Parathyroid adenoma (tissue), 2 donors: ENCODE data around the gene KIF1A.

ENCODE experiments used
- H2AFZ ChIP-seq: fragments of 300-600 bp; sonication (generic); one replicate; pipeline ENCODE4 v1.7.0; 2017; ENCODE audit warnings: antibody characterized with exemption, mild to moderate bottlenecking
- H3K27ac ChIP-seq: fragments of 300-600 bp; sonication (generic); one replicate; pipeline ENCODE4 v1.7.0; 2017
- H3K27me3 ChIP-seq: fragments of 300-600 bp; sonication (generic); one replicate; pipeline ENCODE4 v1.7.0; 2017; ENCODE audit warnings: low read length; ENCODE audit not compliant: control insufficient read depth, insufficient read depth
- H3K36me3 ChIP-seq: fragments of 300-600 bp; sonication (generic); one replicate; pipeline ENCODE4 v1.7.0; 2017; ENCODE audit warnings: low read length; ENCODE audit not compliant: control insufficient read depth, insufficient read depth
- H3K4me1 ChIP-seq: fragments of 300-600 bp; sonication (generic); one replicate; pipeline ENCODE4 v1.7.0; 2017; ENCODE audit warnings: control low read depth
- H3K4me2 ChIP-seq: fragments of 300-600 bp; sonication (generic); one replicate; pipeline ENCODE4 v1.7.0; 2017; ENCODE audit warnings: low read length
- H3K4me3 ChIP-seq: fragments of 300-600 bp; sonication (generic); one replicate; pipeline ENCODE4 v1.7.0; 2017; ENCODE audit warnings: low read depth, low read length
- H3K79me2 ChIP-seq: fragments of 300-600 bp; sonication (generic); one replicate; pipeline ENCODE4 v1.7.0; 2017; ENCODE audit warnings: control low read depth
- H3K9ac ChIP-seq: fragments of 300-600 bp; sonication (generic); one replicate; pipeline ENCODE4 v1.7.0; 2017; ENCODE audit warnings: mild to moderate bottlenecking
- H3K9me3 ChIP-seq: fragments of 300-600 bp; sonication (generic); one replicate; pipeline ENCODE4 v1.7.0; 2017; ENCODE audit warnings: low read length; ENCODE audit not compliant: control insufficient read depth
- TF ChIP-seq, protein P1 (sequence below): fragments of 300-600 bp; sonication (generic); IDR thresholded peaks from one replicate; pipeline ENCODE4 v1.7.0; 2017; ENCODE audit warnings: antibody characterized with exemption, mild to moderate bottlenecking
- donor health status: primary hyperparathyroidism.

Gene KIF1A

GRCh38 chr2:240820607-240821428 lies 799 bp upstream of the KIF1A start:
- Histone ChIP-seq H3K4me2 (no peak overlapping the region), H3K9me3 (no peaks in the 10 kb centered on the region), H3K4me3 (no peak overlapping the region), H3K4me1 (no peaks in the 10 kb centered on the region), H3K9ac (no peak overlapping the region), H3K36me3 (no peaks in the 10 kb centered on the region), H2AFZ (no peak overlapping the region), H3K27me3 (no peaks in the 10 kb centered on the region), H3K27ac (no peak overlapping the region), H3K79me2 (no peaks in the 10 kb centered on the region)
- TF ChIP-seq, protein P1, sequence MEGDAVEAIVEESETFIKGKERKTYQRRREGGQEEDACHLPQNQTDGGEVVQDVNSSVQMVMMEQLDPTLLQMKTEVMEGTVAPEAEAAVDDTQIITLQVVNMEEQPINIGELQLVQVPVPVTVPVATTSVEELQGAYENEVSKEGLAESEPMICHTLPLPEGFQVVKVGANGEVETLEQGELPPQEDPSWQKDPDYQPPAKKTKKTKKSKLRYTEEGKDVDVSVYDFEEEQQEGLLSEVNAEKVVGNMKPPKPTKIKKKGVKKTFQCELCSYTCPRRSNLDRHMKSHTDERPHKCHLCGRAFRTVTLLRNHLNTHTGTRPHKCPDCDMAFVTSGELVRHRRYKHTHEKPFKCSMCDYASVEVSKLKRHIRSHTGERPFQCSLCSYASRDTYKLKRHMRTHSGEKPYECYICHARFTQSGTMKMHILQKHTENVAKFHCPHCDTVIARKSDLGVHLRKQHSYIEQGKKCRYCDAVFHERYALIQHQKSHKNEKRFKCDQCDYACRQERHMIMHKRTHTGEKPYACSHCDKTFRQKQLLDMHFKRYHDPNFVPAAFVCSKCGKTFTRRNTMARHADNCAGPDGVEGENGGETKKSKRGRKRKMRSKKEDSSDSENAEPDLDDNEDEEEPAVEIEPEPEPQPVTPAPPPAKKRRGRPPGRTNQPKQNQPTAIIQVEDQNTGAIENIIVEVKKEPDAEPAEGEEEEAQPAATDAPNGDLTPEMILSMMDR = no peak

GRCh38 chr2:240819126-240819857 lies 727 bp downstream of the KIF1A start:
- Histone ChIP-seq H3K36me3 (no peaks in the 10 kb centered on the region), H3K27ac (no peak overlapping the region), H3K27me3 (no peaks in the 10 kb centered on the region), H3K9me3 (no peaks in the 10 kb centered on the region), H3K4me3 (no peak overlapping the region), H3K9ac (no peak overlapping the region), H3K4me2 (peak overlapping the region; percentile 62), H3K79me2 (no peaks in the 10 kb centered on the region), H2AFZ (peak overlapping the region; percentile 28), H3K4me1 (no peaks in the 10 kb centered on the region)
- TF ChIP-seq, protein P1 = no peak

DNA sequence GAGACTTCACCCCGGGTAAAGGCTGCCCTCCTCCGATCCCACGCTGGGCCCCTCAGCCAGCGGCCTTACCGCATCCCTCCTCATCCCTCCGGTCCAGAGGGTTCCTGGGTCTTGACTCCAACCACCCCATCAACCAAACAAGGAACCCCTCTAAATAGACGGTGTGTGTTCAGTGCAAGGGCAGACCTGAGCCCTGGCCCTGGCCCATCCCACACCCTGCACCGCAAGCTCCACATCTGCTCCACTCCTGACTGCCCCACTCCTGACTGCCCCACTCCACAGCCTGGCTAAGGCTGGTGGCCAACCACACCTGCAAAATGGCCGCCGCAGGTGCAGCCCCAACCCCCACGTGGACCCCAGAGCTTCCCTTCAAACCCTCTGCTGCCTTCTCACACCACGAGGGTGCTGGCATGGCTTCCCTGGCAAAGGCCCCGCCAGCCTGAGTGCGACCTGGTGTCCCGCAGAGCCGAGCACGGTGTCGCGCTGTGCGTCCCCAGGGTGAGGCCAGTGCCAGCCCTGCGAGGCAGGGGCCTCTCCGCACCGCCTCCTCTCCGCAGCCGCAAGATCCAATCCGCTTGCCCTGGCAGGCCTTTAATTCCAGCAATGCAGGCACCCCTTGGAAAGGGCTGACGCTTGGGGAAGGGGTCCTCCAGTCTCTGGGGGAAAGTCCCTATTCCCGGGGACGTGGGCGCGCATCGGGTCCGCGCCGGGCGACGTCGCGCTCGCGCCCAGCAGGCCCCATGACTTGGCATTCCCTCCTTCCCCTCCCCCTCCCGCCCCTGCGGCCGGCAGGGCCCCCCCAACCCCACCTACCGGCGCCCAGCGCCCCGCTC lies 1.5 kb downstream of the KIF1A start:
- Histone ChIP-seq H3K4me1 (no peaks in the 10 kb centered on the region), H3K27ac (no peak overlapping the region), H2AFZ (no peak overlapping the region), H3K4me3 (no peak overlapping the region), H3K79me2 (no peaks in the 10 kb centered on the region), H3K27me3 (no peaks in the 10 kb centered on the region), H3K36me3 (no peaks in the 10 kb centered on the region), H3K9ac (no peak overlapping the region), H3K9me3 (no peaks in the 10 kb centered on the region), H3K4me2 (no peak overlapping the region)
- TF ChIP-seq, protein P1 = no peak

GRCh38 chr2:240817496-240818292 lies 2.3 kb downstream of the KIF1A start:
- Histone ChIP-seq H3K27ac (no peak overlapping the region), H3K4me3 (no peak overlapping the region)
- TF ChIP-seq, protein P1 = no peak

More at GRCh38 chr2:240817496-240818292, 2.3 kb downstream of the KIF1A start:
- H3K9me3 ChIP-seq = no peaks in the 10 kb centered on the region
- H3K4me1 ChIP-seq = no peaks in the 10 kb centered on the region
- no peaks in the 10 kb centered on the region for H3K36me3 ChIP-seq
- no peak overlapping the region for H2AFZ ChIP-seq
- H3K4me2 ChIP-seq = no peak overlapping the region
- no peaks in the 10 kb centered on the region for H3K27me3 ChIP-seq
- H3K9ac ChIP-seq = no peak overlapping the region
- no peaks in the 10 kb centered on the region for H3K79me2 ChIP-seq
